ENCODE measurements around the gene CACNA2D3.

Gene CACNA2D3

DNA sequence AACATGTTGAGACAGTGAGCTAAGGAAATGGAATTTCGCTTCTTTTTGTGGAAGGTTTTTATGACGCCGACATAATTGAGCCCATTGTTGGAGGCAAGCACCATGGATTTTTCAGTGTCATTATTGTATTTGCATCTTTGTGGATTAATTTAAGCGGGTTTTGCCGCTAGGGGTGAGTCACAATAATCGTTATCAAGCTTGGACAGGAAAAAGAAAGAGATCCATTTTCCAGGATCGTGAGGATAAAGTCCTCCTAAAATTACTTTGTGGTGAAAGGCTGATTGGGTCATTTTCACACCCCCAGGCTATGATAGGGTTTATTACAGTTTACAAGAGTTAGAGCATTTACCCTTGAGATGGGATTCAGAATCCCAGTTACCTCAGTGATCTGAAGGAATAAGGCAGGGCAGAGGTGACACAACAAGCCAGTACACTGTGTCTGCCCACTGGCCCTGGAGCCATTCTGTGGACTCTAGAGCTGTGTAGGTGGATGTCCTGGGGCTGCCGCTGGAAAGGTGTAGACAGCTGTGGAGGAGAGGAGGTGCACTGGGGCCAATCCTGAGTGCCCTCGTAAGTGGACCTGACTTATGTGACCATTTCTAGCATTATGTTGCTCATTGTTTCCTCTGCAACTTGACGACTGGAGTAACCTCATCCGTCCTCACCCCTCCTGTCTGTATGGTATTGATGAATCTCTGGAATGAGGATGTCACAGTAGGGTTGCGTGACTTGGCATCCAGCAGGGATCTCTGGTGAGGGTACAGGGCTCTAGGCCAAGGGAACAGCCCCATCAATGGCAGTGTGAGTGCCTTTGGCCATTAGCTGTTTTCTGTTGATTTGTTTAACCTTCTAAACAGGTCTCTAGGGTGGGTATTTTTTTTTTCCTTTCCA lies 435.4 kb downstream of the CACNA2D3 start:
- H3K4me3 ChIP-seq (ENCODE audit: low read depth, low read length), result no peak overlapping the region
- in situ Hi-C loops (cut with HindIII; ENCODE audit: low sequenced_read_pairs), result no loop called here
- TF ChIP-seq, protein P1, sequence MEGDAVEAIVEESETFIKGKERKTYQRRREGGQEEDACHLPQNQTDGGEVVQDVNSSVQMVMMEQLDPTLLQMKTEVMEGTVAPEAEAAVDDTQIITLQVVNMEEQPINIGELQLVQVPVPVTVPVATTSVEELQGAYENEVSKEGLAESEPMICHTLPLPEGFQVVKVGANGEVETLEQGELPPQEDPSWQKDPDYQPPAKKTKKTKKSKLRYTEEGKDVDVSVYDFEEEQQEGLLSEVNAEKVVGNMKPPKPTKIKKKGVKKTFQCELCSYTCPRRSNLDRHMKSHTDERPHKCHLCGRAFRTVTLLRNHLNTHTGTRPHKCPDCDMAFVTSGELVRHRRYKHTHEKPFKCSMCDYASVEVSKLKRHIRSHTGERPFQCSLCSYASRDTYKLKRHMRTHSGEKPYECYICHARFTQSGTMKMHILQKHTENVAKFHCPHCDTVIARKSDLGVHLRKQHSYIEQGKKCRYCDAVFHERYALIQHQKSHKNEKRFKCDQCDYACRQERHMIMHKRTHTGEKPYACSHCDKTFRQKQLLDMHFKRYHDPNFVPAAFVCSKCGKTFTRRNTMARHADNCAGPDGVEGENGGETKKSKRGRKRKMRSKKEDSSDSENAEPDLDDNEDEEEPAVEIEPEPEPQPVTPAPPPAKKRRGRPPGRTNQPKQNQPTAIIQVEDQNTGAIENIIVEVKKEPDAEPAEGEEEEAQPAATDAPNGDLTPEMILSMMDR (IDR thresholded peaks at IDR 0.05; ENCODE audit: low read depth, low read length), result no peak
- no peak for DNase-seq (ENCODE audit: low read depth, low spot score)

DNA sequence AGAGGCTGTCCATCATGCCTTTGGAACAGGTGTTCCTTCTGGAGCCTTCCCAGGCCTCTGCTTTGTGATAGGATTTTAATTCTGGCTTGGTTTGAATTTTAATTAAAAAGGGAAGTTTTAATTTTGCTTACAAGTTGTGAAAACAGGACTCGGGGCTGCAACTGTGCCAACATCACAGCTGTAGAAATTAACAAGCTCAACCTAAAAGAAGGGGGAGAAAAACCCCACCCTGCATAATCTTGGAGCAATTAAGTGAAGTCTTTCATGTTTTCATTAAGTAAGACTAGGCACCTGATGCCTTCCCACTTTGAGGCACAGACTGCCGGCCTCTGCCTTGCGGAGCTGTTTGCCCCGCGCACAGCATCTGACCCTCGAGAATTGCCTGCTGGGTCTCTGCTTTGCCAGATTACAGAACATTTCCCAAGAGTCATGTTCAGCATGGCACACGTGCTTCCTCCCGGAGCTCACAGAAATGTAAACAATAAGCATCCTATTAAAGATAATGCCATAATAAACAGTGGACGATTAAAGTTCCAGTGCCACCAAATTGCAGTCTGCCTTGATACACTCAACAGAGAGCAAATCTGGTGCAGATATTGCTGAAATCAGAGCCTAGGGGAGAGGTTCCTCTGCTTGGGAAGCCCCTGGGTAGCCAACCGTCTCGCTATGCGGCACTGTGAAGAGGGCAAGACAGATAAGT lies 441.3 kb downstream of the CACNA2D3 start:
- no peak overlapping the region for H3K4me3 ChIP-seq (ENCODE audit: low read depth, low read length)
- in situ Hi-C loops (cut with HindIII; ENCODE audit: low sequenced_read_pairs), result no loop called here
- TF ChIP-seq, protein P1 (IDR thresholded peaks at IDR 0.05; ENCODE audit: low read depth, low read length), result no peak
- DNase-seq (ENCODE audit: low read depth, low spot score), result no peak

DNA sequence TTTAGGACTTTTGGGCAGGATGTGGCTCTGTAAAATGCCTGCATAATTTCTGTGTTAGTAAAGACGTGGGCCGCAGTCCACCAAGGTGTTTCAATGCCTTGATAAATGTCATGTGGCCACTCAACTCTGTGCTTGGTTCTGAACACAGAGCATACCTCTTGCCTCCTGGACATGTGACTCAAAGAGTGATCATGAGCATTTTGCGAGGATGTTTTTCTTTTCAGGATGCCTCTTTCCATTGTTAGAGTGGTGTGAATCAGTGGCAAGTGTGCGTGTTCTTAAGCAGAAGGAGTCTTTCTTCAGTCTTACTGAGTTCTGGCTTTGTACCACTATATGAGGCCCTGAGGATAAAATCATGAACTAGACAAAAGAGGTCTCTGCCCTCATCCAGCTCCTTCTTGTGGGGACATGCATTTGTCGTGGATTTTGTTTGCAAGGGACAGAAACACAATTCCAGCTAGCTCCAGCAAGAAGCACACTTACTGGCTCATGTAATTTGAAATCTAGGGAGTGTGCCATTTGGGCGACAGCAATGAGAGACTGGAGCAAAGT lies 442.1 kb downstream of the CACNA2D3 start:
- no peak for DNase-seq (ENCODE audit: low read depth, low spot score)
- in situ Hi-C loops (cut with HindIII; ENCODE audit: low sequenced_read_pairs), result no loop called here
- no peak overlapping the region for H3K4me3 ChIP-seq (ENCODE audit: low read depth, low read length)
- TF ChIP-seq, protein P1 (IDR thresholded peaks at IDR 0.05; ENCODE audit: low read depth, low read length), result no peak

DNA sequence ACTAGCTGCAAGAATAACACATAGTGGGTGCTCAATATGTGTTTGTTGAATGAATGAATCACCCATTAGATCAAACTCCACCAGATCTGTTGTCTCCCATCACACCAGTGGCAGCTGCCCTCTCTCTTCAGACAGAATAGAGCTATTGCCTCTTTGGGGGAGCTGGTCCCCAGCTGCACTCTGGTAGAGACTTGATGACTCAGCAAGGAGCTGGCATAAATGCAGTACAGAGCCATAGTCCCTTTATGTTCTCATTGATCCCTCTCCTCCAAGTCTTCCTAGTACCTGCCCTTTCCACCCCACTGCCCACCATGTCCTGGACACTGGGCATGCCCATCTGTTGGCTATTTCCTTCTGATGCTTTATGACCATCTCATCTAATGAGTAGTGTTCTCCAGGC lies 443.6 kb downstream of the CACNA2D3 start:
- in situ Hi-C loops (cut with HindIII; ENCODE audit: low sequenced_read_pairs), result no loop called here
- DNase-seq (ENCODE audit: low read depth, low spot score), result no peak
- TF ChIP-seq, protein P1 (IDR thresholded peaks at IDR 0.05; ENCODE audit: low read depth, low read length), result no peak
- no peak overlapping the region for H3K4me3 ChIP-seq (ENCODE audit: low read depth, low read length)

DNA sequence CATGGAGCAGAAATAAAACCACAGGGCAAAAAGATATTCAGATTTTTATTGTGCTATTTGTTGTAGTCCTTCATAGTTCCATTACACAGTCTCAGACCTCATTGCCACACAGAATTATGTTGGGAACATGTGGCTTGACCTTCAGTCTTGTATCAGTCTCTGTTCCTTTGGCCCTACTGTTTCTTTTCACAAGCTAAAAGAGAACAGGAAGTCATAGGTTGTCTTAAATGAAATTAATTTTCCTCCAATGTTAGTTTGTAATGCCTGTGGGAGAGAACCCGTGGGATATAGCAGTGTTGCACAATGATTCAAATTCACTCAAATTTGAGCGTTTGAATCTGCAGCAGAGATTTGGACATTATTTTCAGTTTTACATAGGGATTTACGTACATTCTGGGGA lies 445.6 kb downstream of the CACNA2D3 start:
- DNase-seq (ENCODE audit: low read depth, low spot score), result no peak
- no peak overlapping the region for H3K4me3 ChIP-seq (ENCODE audit: low read depth, low read length)
- in situ Hi-C loops (cut with HindIII; ENCODE audit: low sequenced_read_pairs), result no loop called here
- TF ChIP-seq, protein P1 (IDR thresholded peaks at IDR 0.05; ENCODE audit: low read depth, low read length), result no peak

DNA sequence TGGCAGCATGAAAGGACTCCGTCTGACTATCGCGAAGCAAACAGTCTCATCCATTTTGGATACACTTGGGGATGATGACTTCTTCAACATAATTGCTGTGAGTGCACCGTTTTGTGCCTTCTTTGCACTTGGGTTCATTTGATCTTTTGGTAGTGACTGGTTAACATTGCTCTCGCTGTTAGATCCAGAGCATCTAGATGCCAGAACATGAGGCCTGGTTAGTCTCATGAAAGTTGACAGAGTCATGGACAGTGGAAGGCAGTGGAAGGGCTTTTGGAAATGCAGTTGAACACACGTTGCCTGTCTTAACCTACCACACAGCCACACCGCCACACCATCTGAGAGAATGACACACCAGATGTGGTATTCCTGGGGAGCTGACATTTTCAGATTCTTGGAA lies 447.7 kb downstream of the CACNA2D3 start:
- TF ChIP-seq, protein P1 (IDR thresholded peaks at IDR 0.05; ENCODE audit: low read depth, low read length), result no peak
- no peak for DNase-seq (ENCODE audit: low read depth, low spot score)
- no peak overlapping the region for H3K4me3 ChIP-seq (ENCODE audit: low read depth, low read length)
- in situ Hi-C loops (cut with HindIII; ENCODE audit: low sequenced_read_pairs), result no loop called here
